Panc1 (cell line): Measurements from ENCODE around the gene SLX4IP. TPM values are rescaled to one million over a fixed set of nuclear protein-coding genes. Genes with fewer than 3 reads are reported as not detected.

Experiments
- ATAC-seq: fragments of 200-7000 bp; cut with Tn5 transposase; 2 replicates; pipeline ENCODE4 v1.9.1; 2020; ENCODE audit warnings: mild to moderate bottlenecking, moderate library complexity
- BruUV-seq: library from RNA; stranded (reverse); fragments of 400-500 nt; replicated peaks from 2 replicates; lab custom pipeline; 2021; lab: Mats Ljungman, UMichigan
- CTCF ChIA-PET: fragments of 300-600 bp; sonication (Branson Sonifier 250); formaldehyde crosslinking; loops from one replicate; lab custom pipeline; 2022; ENCODE audit warnings: antibody characterized with exemption; lab: Charles Lee
- POLR2A ChIA-PET: fragments of 300-600 bp; sonication (Branson Sonifier 250); formaldehyde crosslinking; loops from one replicate; lab custom pipeline; 2022; ENCODE audit warnings: antibody characterized with exemption; lab: Charles Lee
- DNase-seq: peaks from one replicate; pipeline ENCODE4 v3.0.0-alpha.2; 2010; ENCODE audit warnings: low read depth, low spot score
- H3K27ac ChIP-seq: 2 replicates; pipeline ENCODE4 v1.5.1; 2011; ENCODE audit warnings: mild to moderate bottlenecking, low read length, inconsistent platforms
- H3K27me3 ChIP-seq: fragments of 200-500 bp; sonication (Bioruptor generic); 2 replicates; pipeline ENCODE4 v1.6.0; 2014; ENCODE audit warnings: low read length, inconsistent platforms; ENCODE audit not compliant: control insufficient read depth, insufficient read depth
- H3K36me3 ChIP-seq: fragments of 200-500 bp; sonication (Bioruptor generic); 2 replicates; pipeline ENCODE4 v1.5.1; 2014; ENCODE audit warnings: inconsistent platforms, mild to moderate bottlenecking, low read length, moderate library complexity; ENCODE audit not compliant: control insufficient read depth, insufficient read depth
- H3K4me1 ChIP-seq: 2 replicates; pipeline ENCODE4 v1.5.1; 2011; ENCODE audit warnings: inconsistent platforms, mild to moderate bottlenecking, low read length, moderate library complexity; ENCODE audit not compliant: control insufficient read depth, insufficient read depth
- H3K4me3 ChIP-seq, 2 experiments: 2 replicates each; pipeline ENCODE4 v1.5.1; 2011 to 2012; ENCODE audit warnings: low read depth in 2 of 2, low read length in 2 of 2, mild to moderate bottlenecking in 2 of 2, inconsistent platforms in 1 of 2, moderate library complexity in 1 of 2
- H3K9me3 ChIP-seq: fragments of 200-500 bp; sonication (Bioruptor generic); 2 replicates; pipeline ENCODE4 v1.5.1; 2014; ENCODE audit warnings: low read depth, mild to moderate bottlenecking, inconsistent platforms, low read length, moderate library complexity; ENCODE audit not compliant: control insufficient read depth, insufficient read depth
- CTCF ChIP-seq: fragments of 450-650 bp; IDR thresholded peaks from 2 replicates; pipeline ENCODE4 v1.5.1; 2017; ENCODE audit warnings: mild to moderate bottlenecking
- POLR2AphosphoS5 ChIP-seq: IDR thresholded peaks from 2 replicates; pipeline ENCODE4 v1.6.1; 2012; ENCODE audit warnings: mild to moderate bottlenecking, low read depth, low read length, moderate library complexity
- SIN3A ChIP-seq: IDR thresholded peaks from 2 replicates; pipeline ENCODE4 v1.6.1; 2012; ENCODE audit warnings: low read depth, mild to moderate bottlenecking, low read length, moderate library complexity, borderline replicate concordance; ENCODE audit not compliant: insufficient read depth
- TCF7L2 ChIP-seq: IDR thresholded peaks from 2 replicates; pipeline ENCODE4 v1.6.1; 2011; ENCODE audit warnings: mild to moderate bottlenecking, low read depth, low read length, inconsistent platforms
- in situ Hi-C: cut with HindIII; loops from 2 replicates; pipeline ENCODE4 v1.10.0; 2016; ENCODE audit warnings: low sequenced_read_pairs, low pct_unique_long_range_greater_than_20kb
- intact Hi-C: fragments of 100-400 bp; cut with micrococcal nuclease; formaldehyde crosslinking; loops from one replicate; pipeline ENCODE4 v1.10.0; 2022; ENCODE audit not compliant: unreplicated experiment
- total RNA-seq: library from RNA; stranded (reverse); gene quantifications from one replicate; pipeline ENCODE4 v1.2.1, GENCODE V29; 2021; ENCODE audit not compliant: unreplicated experiment
- TF ChIP-seq, protein P1 (sequence below), 2 experiments: IDR thresholded peaks; 2 replicates each; pipeline ENCODE4 v1.6.1; 2011 to 2012; ENCODE audit warnings: low read depth in 2 of 2, control low read depth in 1 of 2, low read length in 1 of 2, mild to moderate bottlenecking in 1 of 2, moderate library complexity in 1 of 2; ENCODE audit not compliant: insufficient read depth in 1 of 2

The SLX4IP gene
- total RNA-seq, 1 experiment from 2014 or later, result 5.4 TPM

DNA sequence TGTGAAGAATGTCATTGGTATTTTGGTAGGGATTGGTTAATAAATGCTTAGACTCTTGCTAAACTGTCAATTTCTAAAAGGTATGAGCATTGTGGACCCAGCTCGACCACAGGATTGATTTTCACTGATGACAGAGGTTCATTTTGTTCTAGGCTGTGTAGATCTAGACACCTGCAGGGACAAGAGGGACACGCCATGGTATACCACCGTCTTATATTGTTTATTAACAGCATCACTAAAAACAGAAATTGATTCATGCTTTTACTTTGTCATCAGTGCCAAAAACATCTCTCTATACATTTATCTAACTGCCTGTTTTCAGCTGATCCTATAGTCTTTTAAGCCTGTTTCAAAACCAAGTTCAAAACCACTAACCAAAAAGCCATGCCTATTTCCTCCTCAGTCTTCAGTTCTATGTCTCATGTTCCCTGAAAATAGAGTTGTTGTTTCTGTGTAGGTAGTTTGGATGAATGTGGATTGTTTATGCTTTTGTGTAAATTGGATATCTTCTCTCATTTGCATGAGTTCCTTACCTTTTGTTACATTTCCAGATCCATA lies 128.9 kb downstream of the SLX4IP start:
- H3K9me3 ChIP-seq, result no peaks in the 10 kb centered on the region
- H3K27ac ChIP-seq, result no peak overlapping the region
- TF ChIP-seq CTCF (no peak), SIN3A (no peak), POLR2AphosphoS5 (no peak), TCF7L2 (no peak)
- TF ChIP-seq, protein P1, sequence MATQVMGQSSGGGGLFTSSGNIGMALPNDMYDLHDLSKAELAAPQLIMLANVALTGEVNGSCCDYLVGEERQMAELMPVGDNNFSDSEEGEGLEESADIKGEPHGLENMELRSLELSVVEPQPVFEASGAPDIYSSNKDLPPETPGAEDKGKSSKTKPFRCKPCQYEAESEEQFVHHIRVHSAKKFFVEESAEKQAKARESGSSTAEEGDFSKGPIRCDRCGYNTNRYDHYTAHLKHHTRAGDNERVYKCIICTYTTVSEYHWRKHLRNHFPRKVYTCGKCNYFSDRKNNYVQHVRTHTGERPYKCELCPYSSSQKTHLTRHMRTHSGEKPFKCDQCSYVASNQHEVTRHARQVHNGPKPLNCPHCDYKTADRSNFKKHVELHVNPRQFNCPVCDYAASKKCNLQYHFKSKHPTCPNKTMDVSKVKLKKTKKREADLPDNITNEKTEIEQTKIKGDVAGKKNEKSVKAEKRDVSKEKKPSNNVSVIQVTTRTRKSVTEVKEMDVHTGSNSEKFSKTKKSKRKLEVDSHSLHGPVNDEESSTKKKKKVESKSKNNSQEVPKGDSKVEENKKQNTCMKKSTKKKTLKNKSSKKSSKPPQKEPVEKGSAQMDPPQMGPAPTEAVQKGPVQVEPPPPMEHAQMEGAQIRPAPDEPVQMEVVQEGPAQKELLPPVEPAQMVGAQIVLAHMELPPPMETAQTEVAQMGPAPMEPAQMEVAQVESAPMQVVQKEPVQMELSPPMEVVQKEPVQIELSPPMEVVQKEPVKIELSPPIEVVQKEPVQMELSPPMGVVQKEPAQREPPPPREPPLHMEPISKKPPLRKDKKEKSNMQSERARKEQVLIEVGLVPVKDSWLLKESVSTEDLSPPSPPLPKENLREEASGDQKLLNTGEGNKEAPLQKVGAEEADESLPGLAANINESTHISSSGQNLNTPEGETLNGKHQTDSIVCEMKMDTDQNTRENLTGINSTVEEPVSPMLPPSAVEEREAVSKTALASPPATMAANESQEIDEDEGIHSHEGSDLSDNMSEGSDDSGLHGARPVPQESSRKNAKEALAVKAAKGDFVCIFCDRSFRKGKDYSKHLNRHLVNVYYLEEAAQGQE (IDR thresholded peaks at IDR 0.05; ENCODE audit: insufficient read depth in 1 of 2, low read depth in 2 of 2, low read length in 1 of 2), result no peak
- no peaks in the 10 kb centered on the region for H3K4me1 ChIP-seq
- no peaks in the 10 kb centered on the region for H3K36me3 ChIP-seq
- H3K27me3 ChIP-seq, result no peaks in the 10 kb centered on the region
- no peak for DNase-seq
- intact Hi-C loops (no loop called here), in situ Hi-C loops (no loop called here)
- ATAC-seq, result no peak
- no peak overlapping the region for H3K4me3 ChIP-seq
- ChIA-PET POLR2A (no interaction called here), CTCF (no interaction called here)
- BruUV-seq, result no TSS peak

GRCh38 chr20:10565191-10565921 lies 130.3 kb downstream of the SLX4IP start:
- TF ChIP-seq POLR2AphosphoS5, result no peak
- no peak for TF ChIP-seq SIN3A
- TF ChIP-seq CTCF, result no peak
- TF ChIP-seq TCF7L2, result no peak
- TF ChIP-seq, protein P1 (IDR thresholded peaks at IDR 0.05; ENCODE audit: insufficient read depth in 1 of 2, low read depth in 2 of 2, low read length in 1 of 2), result no peak
- DNase-seq, result no peak
- Histone ChIP-seq H3K27me3 (no peaks in the 10 kb centered on the region), H3K4me3 (no peak overlapping the region), H3K36me3 (no peaks in the 10 kb centered on the region), H3K27ac (no peak overlapping the region), H3K9me3 (no peaks in the 10 kb centered on the region), H3K4me1 (no peaks in the 10 kb centered on the region)
- CTCF ChIA-PET, result no interaction called here
- no TSS peak for BruUV-seq
- in situ Hi-C loops (no loop called here), intact Hi-C loops (no loop called here)
- POLR2A ChIA-PET, result no interaction called here
- no peak for ATAC-seq
